ENCODE measurements around the gene TAS2R40.
"Not testable (repeated sequence)": the region's sequence is repeated elsewhere in the genome, so short reads cannot be mapped to it uniquely, and the experiment has no call there.

Gene TAS2R40

GRCh38 chr7:143263266-143264195 lies 41.7 kb downstream of the TAS2R40 start, which contains the start of gene GSTK1:
Gene GSTK1, plus strand, starts transcription at chr7:143263441. Its CDS starts 73 bp downstream, at chr7:143263514.
- Histone ChIP-seq H3K27ac (replicated peaks) (peak within 1 kb of the TSS; percentile 76), H3K4me3 (replicated peaks; ENCODE audit: insufficient read depth, low read length) (peak within 1 kb of the TSS; percentile 63), H3K27me3 (ENCODE audit: insufficient read depth, poor library complexity, severe bottlenecking) (no peaks in the 10 kb centered on the region)
- TF ChIP-seq POLR2AphosphoS5 (IDR thresholded peaks at IDR 0.05; ENCODE audit: low read depth) (peak; percentile 89), REST (IDR thresholded peaks at IDR 0.05; ENCODE audit: insufficient replicate concordance, low read depth) (peak; percentile 60), GABPA (IDR thresholded peaks at IDR 0.05; ENCODE audit: low read depth) (no peak), SPI1 (IDR thresholded peaks at IDR 0.05; ENCODE audit: borderline replicate concordance, low read depth) (no peak)
- TF ChIP-seq, protein P1, sequence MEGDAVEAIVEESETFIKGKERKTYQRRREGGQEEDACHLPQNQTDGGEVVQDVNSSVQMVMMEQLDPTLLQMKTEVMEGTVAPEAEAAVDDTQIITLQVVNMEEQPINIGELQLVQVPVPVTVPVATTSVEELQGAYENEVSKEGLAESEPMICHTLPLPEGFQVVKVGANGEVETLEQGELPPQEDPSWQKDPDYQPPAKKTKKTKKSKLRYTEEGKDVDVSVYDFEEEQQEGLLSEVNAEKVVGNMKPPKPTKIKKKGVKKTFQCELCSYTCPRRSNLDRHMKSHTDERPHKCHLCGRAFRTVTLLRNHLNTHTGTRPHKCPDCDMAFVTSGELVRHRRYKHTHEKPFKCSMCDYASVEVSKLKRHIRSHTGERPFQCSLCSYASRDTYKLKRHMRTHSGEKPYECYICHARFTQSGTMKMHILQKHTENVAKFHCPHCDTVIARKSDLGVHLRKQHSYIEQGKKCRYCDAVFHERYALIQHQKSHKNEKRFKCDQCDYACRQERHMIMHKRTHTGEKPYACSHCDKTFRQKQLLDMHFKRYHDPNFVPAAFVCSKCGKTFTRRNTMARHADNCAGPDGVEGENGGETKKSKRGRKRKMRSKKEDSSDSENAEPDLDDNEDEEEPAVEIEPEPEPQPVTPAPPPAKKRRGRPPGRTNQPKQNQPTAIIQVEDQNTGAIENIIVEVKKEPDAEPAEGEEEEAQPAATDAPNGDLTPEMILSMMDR (IDR thresholded peaks at IDR 0.05; ENCODE audit: insufficient read depth, low read length): no peak
- peak in 1 of 2 experiments; percentile 83 for DNase-seq (ENCODE audit: low read depth in 1 of 2, low spot score in 1 of 2)

DNA sequence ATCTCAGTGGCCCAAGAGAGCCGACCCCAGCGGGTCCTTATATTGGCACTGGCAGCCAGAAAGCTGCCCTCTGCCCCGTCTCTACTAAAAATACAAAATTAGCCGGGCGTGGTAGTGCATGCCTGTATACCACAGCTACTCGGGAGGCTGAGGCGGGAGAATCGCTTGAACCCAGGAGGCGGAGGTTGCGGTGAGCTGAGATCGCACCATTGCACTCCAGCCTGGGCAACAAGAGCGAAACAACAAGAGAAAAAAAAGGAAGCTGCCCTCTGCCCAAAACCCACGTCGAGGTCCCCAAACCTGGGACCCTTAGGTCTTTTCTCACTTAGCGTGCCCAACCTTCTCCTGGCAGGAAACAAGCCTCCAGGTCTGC lies 42.3 kb downstream of the TAS2R40 start:
- H3K27ac ChIP-seq (replicated peaks): peak overlapping the region; percentile 76
- not testable (repeated sequence) for H3K27me3 ChIP-seq (ENCODE audit: insufficient read depth, poor library complexity, severe bottlenecking); DNase-seq (ENCODE audit: low read depth in 1 of 2, low spot score in 1 of 2)
- H3K4me3 ChIP-seq (replicated peaks; ENCODE audit: insufficient read depth, low read length): peak overlapping the region; percentile 63

DNA sequence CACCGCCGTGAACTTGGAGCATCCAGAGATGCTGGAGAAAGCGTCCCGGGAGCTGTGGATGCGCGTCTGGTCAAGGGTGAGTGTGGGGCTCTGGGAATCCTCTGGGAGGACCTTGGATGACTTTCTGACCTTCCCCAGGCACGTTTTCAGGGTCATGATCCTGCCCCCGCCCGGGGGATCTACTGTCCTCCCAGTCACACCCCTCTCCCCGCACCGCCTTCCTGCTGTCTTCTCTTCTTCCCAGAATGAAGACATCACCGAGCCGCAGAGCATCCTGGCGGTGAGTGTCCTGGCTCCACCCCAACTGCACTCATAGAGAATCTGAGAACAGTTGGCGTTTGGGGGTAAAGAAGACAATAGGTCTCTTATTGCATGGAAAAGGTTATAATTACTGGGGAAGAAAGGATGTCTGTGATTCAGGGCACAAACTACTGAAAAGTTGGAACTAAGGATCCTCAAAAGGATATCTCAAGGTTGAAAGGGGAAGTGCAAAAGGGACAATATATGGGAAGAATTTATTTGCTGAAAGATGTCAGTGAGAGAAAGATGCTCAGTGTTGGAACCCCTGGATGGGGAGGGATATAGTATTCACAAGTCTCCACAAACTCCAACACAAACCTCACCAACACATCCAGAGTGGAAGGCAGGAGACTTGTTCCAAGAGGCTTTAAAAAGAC lies 43.3 kb downstream of the TAS2R40 start:
- Histone ChIP-seq H3K27me3 (ENCODE audit: insufficient read depth, poor library complexity, severe bottlenecking) (no peaks in the 10 kb centered on the region), H3K4me3 (replicated peaks; ENCODE audit: insufficient read depth, low read length) (no peak overlapping the region), H3K27ac (replicated peaks) (no peak overlapping the region)
- TF ChIP-seq REST (IDR thresholded peaks at IDR 0.05; ENCODE audit: insufficient replicate concordance, low read depth): no peak
- TF ChIP-seq SPI1 (IDR thresholded peaks at IDR 0.05; ENCODE audit: borderline replicate concordance, low read depth): peak; percentile 78
- DNase-seq (ENCODE audit: low read depth in 1 of 2, low spot score in 1 of 2): no peak

- Histone ChIP-seq H3K27me3 (ENCODE audit: insufficient read depth, poor library complexity, severe bottlenecking) (no peaks in the 10 kb centered on the region), H3K4me3 (replicated peaks; ENCODE audit: insufficient read depth, low read length) (no peak overlapping the region), H3K27ac (replicated peaks) (no peak overlapping the region)
- TF ChIP-seq POLR2AphosphoS5 (IDR thresholded peaks at IDR 0.05; ENCODE audit: low read depth) (no peak), REST (IDR thresholded peaks at IDR 0.05; ENCODE audit: insufficient replicate concordance, low read depth) (no peak), SPI1 (IDR thresholded peaks at IDR 0.05; ENCODE audit: borderline replicate concordance, low read depth) (no peak), GABPA (IDR thresholded peaks at IDR 0.05; ENCODE audit: low read depth) (no peak)
- TF ChIP-seq, protein P1 (IDR thresholded peaks at IDR 0.05; ENCODE audit: insufficient read depth, low read length): no peak
- peak in 1 of 2 experiments; percentile 19 for DNase-seq (ENCODE audit: low read depth in 1 of 2, low spot score in 1 of 2)
Observed at GRCh38 chr7:143269251-143269650, 47.4 kb downstream of the TAS2R40 start.
